KMS-11 (cell line): Measurements from ENCODE around the gene PCSK9.

ENCODE experiments used
- H2AFZ ChIP-seq: fragments of 200-600 bp; sonication (generic); 2 replicates; pipeline ENCODE4 v1.6.1; 2016; ENCODE audit warnings: antibody characterized with exemption, mixed run types, low read depth
- H3K27ac ChIP-seq: fragments of 200-600 bp; sonication (generic); 2 replicates; pipeline ENCODE4 v1.6.1; 2016; ENCODE audit warnings: mild to moderate bottlenecking, mixed run types
- H3K27me3 ChIP-seq: fragments of 200-600 bp; sonication (generic); 2 replicates; pipeline ENCODE4 v1.6.1; 2017; ENCODE audit warnings: mild to moderate bottlenecking, low read depth, mixed run types, moderate library complexity; ENCODE audit not compliant: insufficient read depth
- H3K36me3 ChIP-seq: fragments of 200-600 bp; sonication (generic); 2 replicates; pipeline ENCODE4 v1.6.1; 2017; ENCODE audit warnings: mild to moderate bottlenecking, mixed run types; ENCODE audit not compliant: insufficient read depth
- H3K4me1 ChIP-seq: fragments of 200-600 bp; sonication (generic); 2 replicates; pipeline ENCODE4 v1.6.1; 2016; ENCODE audit warnings: mild to moderate bottlenecking, low read depth, mixed run types; ENCODE audit not compliant: poor library complexity, severe bottlenecking
- H3K4me2 ChIP-seq: fragments of 200-600 bp; sonication (generic); 2 replicates; pipeline ENCODE4 v1.7.0; 2016; ENCODE audit warnings: mild to moderate bottlenecking, mixed run types
- H3K4me3 ChIP-seq: fragments of 200-600 bp; sonication (generic); IDR thresholded peaks from 2 replicates; pipeline ENCODE4 v1.6.1; 2017; ENCODE audit warnings: low read depth, low read length, mixed read lengths; ENCODE audit not compliant: insufficient read depth
- H3K79me2 ChIP-seq: fragments of 200-600 bp; sonication (generic); 2 replicates; pipeline ENCODE4 v1.6.1; 2016; ENCODE audit warnings: low read depth, mixed run types; ENCODE audit not compliant: insufficient read depth
- H3K9ac ChIP-seq: fragments of 200-600 bp; sonication (generic); 2 replicates; pipeline ENCODE4 v1.6.1; 2016; ENCODE audit warnings: mild to moderate bottlenecking, mixed run types
- H4K20me1 ChIP-seq: fragments of 200-600 bp; sonication (generic); 2 replicates; pipeline ENCODE4 v1.6.1; 2016; ENCODE audit warnings: mild to moderate bottlenecking, mixed run types; ENCODE audit not compliant: insufficient read depth
- CTCF ChIP-seq: fragments of 200-600 bp; sonication (generic); conservative IDR thresholded peaks from 2 replicates; pipeline ENCODE4 v1.6.1; 2017; ENCODE audit warnings: low read depth, mild to moderate bottlenecking, antibody characterized with exemption, low read length, moderate library complexity, mixed read lengths

Gene PCSK9

GRCh38 chr1:54996359-54996868 lies 42.9 kb upstream of the PCSK9 start:
- Histone ChIP-seq H4K20me1 (no peaks in the 10 kb centered on the region), H3K79me2 (no peaks in the 10 kb centered on the region), H3K27ac (no peak overlapping the region), H3K4me3 (no peak overlapping the region), H3K36me3 (no peaks in the 10 kb centered on the region), H3K4me2 (0 out of 2 replicates have a peak overlapping the region, but pooled peaks have one; percentile 17), H2AFZ (peak overlapping the region; percentile 22; the same call in 1 of the 2 replicates), H3K27me3 (no peaks in the 10 kb centered on the region), H3K4me1 (no peaks in the 10 kb centered on the region), H3K9ac (no peak overlapping the region)
- TF ChIP-seq CTCF, result peak; percentile 77

GRCh38 chr1:54996869-54997710 lies 42.3 kb upstream of the PCSK9 start:
- Histone ChIP-seq H4K20me1 (no peaks in the 10 kb centered on the region), H2AFZ (peak overlapping the region; percentile 22; the same call in 1 of the 2 replicates), H3K9ac (no peak overlapping the region), H3K4me2 (0 out of 2 replicates have a peak overlapping the region, but pooled peaks have one; percentile 17), H3K79me2 (no peaks in the 10 kb centered on the region), H3K27ac (no peak overlapping the region), H3K27me3 (no peaks in the 10 kb centered on the region), H3K4me1 (no peaks in the 10 kb centered on the region), H3K36me3 (no peaks in the 10 kb centered on the region), H3K4me3 (no peak overlapping the region)
- TF ChIP-seq CTCF, result no peak

GRCh38 chr1:54997711-54997986 lies 41.7 kb upstream of the PCSK9 start:
- no peak for TF ChIP-seq CTCF
- no peaks in the 10 kb centered on the region for H4K20me1 ChIP-seq
- H3K36me3 ChIP-seq, result no peaks in the 10 kb centered on the region
- H3K4me2 ChIP-seq, result no peak overlapping the region
- no peak overlapping the region for H3K9ac ChIP-seq
- no peak overlapping the region for H2AFZ ChIP-seq
- H3K79me2 ChIP-seq, result no peaks in the 10 kb centered on the region
- no peaks in the 10 kb centered on the region for H3K4me1 ChIP-seq
- no peaks in the 10 kb centered on the region for H3K27me3 ChIP-seq
- H3K4me3 ChIP-seq, result no peak overlapping the region
- H3K27ac ChIP-seq, result no peak overlapping the region

GRCh38 chr1:54998100-54998499 lies 41.2 kb upstream of the PCSK9 start:
- no peak overlapping the region for H2AFZ ChIP-seq
- no peak overlapping the region for H3K27ac ChIP-seq
- H3K4me3 ChIP-seq, result no peak overlapping the region
- H3K4me2 ChIP-seq, result no peak overlapping the region
- H4K20me1 ChIP-seq, result no peaks in the 10 kb centered on the region
- H3K9ac ChIP-seq, result no peak overlapping the region
- H3K36me3 ChIP-seq, result no peaks in the 10 kb centered on the region
- H3K27me3 ChIP-seq, result no peaks in the 10 kb centered on the region
- no peak for TF ChIP-seq CTCF
- no peaks in the 10 kb centered on the region for H3K79me2 ChIP-seq
- no peaks in the 10 kb centered on the region for H3K4me1 ChIP-seq
